Ammon's horn (tissue), 1 donor: ENCODE data around the gene AMTN.

ENCODE experiments used
- DNase-seq: peaks from one replicate; pipeline ENCODE4 v3.0.0-alpha.2; 2016; ENCODE audit warnings: low spot score

The AMTN gene

DNA sequence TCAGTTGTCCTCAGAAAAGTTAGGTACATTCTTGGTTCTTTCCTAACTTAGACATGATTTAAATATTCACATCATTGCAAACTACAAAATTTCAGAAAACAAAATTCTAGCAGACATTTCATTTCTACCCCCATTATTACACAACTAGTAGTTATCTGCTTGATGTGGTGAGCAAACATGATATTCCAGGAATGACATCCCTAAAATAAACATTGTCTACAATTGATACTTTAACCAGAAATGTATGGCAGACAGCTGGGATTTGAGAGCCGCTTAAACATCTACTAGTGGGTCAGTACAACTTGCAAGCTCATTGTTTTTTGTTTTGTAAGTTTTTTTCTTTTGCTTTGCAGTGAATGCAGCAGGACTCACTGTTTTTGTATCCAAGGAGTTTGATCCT, 41.6 kb downstream of the AMTN start:
- no peak for DNase-seq

DNA sequence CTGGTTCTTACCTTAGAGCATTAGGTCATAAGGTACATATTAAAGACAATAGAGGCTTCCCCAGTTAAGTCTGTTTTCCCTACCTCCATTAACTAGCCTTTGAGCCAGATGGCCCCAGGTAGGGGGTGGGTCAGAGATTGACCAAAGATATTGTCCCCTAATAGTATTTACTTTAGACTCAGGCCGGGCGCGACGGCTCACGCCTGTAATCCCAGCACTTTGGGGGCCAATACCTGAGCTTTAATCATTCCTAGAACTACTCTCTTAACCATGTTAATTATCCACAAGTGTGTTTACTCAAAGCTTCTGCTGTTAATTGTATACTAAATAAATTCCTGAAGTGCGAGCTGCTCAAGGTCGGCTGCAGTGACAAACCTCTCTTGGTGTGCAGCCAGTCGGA, 45.7 kb downstream of the AMTN start:
- no peak for DNase-seq

DNA sequence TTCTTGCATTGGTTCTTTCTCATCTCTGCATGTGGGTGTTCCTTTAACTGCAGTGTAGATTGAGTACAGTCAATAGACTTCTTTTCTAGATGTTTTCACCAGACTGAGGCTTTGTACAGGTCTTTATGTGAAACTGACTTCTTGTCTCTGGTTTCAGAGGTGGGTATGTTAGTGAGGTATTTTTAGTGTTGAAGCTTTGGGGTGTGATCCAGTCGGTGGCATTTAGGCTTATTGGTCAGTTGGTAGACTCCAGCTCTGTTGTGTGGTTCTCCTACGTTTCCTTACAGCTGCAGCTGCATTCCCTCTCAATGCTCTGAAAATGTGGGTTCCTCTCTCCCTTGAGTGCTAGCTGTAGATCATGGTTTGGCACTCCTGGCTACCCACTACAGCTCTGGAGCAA, 52.4 kb downstream of the AMTN start:
- no peak for DNase-seq

DNA sequence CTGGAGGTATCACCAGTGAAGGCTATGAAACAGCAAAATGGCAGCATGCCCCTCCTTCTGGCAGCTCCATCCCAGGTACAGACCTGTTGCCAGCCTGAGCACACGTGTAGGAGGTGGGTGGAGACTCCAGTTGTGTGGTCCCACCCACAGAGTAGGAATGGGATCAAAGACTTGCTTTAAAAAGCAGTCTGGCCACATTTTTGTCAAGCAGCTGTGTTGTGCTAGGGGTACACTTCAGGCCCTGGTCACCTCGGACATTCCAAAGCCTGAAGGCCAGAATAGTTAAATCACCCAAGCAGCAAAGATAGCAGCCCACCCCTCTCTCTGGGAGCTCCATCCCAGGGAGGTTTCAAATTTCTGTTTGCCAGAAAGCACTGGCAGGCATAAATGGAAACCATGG, 53.4 kb downstream of the AMTN start:
- no peak for DNase-seq

DNA sequence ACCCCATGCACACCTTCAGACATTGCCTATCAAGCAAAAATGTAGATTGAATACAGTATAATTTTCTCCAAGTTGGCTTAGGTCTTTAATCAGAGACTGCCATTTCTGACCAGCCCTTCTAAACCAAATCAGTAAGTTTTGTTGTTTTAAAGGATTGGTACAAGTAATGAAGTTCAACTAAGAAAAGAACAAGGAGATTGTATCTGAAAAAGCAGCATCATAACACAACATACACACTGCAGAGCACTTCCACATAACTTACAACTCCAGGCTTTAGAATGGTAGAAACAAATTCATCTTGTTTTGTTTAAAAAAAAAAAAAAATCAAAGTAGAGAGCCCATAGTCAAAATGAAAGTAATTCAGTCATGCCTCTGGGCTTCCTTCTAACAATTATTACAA, 57.6 kb downstream of the AMTN start:
- DNase-seq: no peak

DNA sequence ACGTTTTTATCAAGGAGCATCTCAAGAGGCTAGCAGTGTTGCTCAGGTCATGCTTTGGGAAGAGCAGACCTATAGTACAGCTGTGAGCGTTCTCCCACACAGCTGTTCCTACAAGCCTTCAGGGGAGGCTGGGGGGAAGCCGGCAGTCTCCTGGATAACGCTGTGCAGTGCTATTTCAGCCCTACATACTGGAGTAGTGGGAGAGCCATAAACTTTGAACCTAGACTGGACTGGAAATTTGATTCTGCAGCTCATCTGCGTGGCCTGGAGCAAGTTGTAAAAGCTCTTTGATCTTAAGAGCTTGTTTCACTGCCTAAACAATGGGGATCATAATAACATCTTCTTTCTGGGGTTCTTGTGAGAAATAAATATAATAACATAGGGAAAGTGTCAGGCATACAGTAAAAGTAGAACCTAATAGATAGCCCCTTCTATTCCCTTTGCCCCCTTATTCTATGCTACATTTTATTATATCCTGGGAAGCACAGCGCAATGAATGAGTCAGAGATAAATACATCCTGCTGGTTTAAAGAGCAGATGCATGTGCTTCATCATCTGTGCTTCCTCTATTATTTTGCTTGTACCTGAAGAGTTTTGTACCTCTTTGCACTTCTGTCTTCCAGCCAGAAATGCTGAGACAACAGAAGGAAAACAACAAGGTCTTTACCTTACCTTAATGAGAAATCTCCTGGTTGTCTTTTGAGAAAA, 59.0 kb downstream of the AMTN start:
- DNase-seq: no peak

DNA sequence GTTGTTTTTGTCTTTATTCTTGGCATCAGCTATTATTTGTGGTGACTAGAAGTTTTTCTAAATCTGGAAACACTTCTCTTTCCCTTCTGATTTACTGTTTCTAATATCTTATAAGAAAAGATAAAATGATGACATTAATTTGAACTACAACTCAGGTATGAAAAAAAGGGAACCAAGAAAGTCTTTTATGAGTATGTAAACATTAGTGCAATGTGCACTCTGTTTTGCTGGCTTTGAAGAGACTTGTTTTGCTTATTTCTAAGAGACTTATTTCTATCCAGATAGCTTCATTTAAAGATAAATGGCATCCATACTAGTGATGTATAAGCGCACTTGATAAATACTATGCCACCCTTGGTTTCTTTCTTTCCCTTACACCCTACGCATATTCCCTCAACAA, 63.6 kb downstream of the AMTN start:
- no peak for DNase-seq
